Activated T-cell treated with anti-CD3 and anti-CD28 coated beads for 1 hour (primary cell): Measurements from ENCODE around the gene KIF21A.

Source experiments
- DNase-seq: peaks from one replicate; pipeline ENCODE4 v3.0.0-alpha.2; 2020; ENCODE audit warnings: low read depth

The KIF21A gene

DNA sequence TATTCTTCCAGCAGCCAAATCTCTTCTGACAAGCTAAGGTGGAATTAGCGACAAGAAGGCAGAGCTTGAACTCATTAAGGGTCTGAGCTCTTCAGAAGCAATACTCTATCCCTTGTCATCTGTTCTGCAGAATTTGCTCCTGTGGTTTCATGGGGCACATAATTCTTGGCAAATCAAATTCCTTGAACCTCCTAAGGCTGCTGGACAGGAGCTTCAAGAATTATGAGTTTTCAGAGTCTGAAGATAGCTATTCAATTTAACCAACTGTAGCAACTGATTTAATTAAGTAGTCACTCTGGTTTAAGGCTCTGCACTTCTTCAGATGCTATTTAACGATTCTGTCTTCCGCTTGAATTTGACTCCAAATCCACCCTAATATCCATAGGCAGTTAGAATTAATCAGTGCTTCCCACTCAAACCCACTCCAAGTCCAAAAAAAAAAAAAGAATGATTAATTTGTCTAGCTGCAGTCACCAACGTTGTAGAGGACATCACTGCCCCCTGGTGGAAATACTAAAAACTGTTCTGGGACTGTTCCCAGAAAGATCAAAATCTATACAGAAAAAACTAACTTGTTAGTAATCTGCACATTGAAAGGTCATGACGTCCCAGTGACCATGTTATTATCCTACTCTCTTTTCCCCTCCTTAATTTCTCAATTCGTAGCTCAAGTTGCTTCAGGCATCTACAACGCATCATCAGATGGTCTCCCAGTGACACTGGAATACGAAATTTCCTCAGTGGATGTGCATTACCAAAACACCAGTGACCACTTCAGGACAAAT lies 169.9 kb downstream of the KIF21A start:
- no peak for DNase-seq

DNA sequence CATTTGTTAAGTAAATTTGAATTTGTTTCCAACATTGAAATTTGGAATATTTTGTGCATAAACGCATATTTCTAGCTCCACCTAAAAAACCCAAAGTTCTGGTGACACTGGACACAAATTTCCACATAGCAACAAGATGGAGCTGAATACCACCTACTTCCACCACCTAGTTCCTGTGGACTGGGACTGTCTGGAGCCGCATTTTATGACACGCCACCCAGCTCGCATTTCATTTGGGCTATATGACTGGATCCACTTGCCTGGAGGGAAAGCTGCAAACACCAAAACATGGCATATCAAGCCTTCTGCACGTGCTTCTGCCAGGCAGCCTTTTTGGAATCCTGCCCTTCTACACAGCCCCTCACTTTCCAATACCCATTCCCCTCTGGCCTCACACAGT lies 173.4 kb downstream of the KIF21A start:
- DNase-seq: no peak

DNA sequence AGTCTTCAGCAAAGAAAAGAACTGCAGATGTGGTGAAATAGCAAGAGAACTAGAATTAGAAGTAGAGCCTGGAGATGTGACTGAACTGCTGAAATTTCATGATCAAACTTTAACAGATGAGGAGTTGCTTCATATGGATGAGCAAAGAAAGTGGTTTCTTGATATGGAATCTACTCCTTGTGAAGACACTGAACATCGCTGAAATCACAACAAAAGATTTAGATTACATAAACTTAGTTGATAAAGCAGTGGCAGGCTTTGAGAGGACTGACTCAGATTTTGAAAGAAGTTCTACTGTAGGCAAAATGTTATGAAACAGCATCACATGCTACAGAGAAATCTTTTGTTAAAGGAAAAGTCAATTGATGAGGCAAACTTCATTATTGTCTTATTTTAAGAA lies 175.0 kb downstream of the KIF21A start:
- DNase-seq: no peak

DNA sequence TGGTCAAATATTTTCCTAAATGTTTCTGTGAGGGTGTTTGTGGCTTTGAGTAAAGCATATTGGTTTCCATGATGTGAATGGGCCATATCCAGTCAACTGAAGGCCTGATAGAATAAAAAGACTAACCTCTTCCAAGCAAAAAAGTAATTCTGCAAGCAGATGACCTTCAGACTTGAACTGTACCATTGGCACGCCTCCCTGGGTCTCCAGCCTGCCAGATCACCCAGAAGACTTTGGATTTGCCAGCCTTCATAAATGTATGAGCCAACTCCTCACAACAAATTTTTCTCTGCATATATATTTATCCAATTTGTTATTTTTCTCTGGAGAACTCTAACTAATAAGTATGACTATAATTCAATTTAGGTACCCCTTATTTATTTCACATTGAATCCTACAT lies 190.3 kb downstream of the KIF21A start:
- DNase-seq: no peak
